Fibroblast of villous mesenchyme (primary cell): Measurements from ENCODE around the gene MESP2. TPM values are rescaled to one million over a fixed set of nuclear protein-coding genes. Genes with fewer than 3 reads are reported as not detected.

Experiments
- DNase-seq: peaks from one replicate; pipeline ENCODE4 v3.0.0-alpha.2; 2010; ENCODE audit warnings: low read depth
- H3K4me3 ChIP-seq: 2 replicates; pipeline ENCODE4 v1.5.1; 2011; ENCODE audit warnings: low read depth, mild to moderate bottlenecking, low read length
- total RNA-seq: library from RNA; depleted of rRNA; stranded (reverse); fragments of >200 nt; gene quantifications from 2 replicates; pipeline ENCODE4 v1.2.3, GENCODE V29; 2012
- TF ChIP-seq, protein P1 (sequence below): IDR thresholded peaks from 2 replicates; pipeline ENCODE4 v1.5.1; 2012; ENCODE audit warnings: low read depth, mild to moderate bottlenecking, low read length; ENCODE audit not compliant: insufficient read depth

Gene MESP2
- total RNA-seq, 1 donor, result 0.43 TPM

GRCh38 chr15:89761009-89761831 lies 14.9 kb upstream of the MESP2 start:
- H3K4me3 ChIP-seq, result no peak overlapping the region
- TF ChIP-seq, protein P1, sequence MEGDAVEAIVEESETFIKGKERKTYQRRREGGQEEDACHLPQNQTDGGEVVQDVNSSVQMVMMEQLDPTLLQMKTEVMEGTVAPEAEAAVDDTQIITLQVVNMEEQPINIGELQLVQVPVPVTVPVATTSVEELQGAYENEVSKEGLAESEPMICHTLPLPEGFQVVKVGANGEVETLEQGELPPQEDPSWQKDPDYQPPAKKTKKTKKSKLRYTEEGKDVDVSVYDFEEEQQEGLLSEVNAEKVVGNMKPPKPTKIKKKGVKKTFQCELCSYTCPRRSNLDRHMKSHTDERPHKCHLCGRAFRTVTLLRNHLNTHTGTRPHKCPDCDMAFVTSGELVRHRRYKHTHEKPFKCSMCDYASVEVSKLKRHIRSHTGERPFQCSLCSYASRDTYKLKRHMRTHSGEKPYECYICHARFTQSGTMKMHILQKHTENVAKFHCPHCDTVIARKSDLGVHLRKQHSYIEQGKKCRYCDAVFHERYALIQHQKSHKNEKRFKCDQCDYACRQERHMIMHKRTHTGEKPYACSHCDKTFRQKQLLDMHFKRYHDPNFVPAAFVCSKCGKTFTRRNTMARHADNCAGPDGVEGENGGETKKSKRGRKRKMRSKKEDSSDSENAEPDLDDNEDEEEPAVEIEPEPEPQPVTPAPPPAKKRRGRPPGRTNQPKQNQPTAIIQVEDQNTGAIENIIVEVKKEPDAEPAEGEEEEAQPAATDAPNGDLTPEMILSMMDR, result no peak
- DNase-seq, result no peak

GRCh38 chr15:89761929-89762328 lies 14.2 kb upstream of the MESP2 start:
- TF ChIP-seq, protein P1, result no peak
- DNase-seq, result no peak

DNA sequence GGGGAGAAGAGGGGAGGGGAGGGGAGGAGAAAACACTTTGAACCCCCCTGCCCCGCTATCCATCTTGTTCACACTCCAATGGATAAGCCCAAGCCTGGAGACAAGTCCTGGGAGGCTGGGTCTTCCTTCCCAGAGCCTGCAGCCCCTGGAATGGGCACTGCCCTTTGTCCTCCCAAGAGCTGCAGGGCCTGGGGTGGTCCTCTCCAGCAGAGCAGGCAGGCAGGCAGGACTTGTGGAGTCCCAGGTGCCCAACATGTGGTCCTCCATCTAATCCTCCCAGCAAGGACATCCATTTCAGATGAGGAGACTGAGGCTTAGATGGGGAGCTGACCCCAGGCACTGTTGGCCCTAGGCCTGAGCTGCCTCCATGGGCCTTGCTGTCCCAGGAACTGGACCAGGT lies 10.4 kb upstream of the MESP2 start:
- TF ChIP-seq, protein P1, result no peak
- H3K4me3 ChIP-seq, result no peak overlapping the region
- no peak for DNase-seq

More at GRCh38 chr15:89761929-89762328, 14.2 kb upstream of the MESP2 start:
- H3K4me3 ChIP-seq, result no peak overlapping the region

DNA sequence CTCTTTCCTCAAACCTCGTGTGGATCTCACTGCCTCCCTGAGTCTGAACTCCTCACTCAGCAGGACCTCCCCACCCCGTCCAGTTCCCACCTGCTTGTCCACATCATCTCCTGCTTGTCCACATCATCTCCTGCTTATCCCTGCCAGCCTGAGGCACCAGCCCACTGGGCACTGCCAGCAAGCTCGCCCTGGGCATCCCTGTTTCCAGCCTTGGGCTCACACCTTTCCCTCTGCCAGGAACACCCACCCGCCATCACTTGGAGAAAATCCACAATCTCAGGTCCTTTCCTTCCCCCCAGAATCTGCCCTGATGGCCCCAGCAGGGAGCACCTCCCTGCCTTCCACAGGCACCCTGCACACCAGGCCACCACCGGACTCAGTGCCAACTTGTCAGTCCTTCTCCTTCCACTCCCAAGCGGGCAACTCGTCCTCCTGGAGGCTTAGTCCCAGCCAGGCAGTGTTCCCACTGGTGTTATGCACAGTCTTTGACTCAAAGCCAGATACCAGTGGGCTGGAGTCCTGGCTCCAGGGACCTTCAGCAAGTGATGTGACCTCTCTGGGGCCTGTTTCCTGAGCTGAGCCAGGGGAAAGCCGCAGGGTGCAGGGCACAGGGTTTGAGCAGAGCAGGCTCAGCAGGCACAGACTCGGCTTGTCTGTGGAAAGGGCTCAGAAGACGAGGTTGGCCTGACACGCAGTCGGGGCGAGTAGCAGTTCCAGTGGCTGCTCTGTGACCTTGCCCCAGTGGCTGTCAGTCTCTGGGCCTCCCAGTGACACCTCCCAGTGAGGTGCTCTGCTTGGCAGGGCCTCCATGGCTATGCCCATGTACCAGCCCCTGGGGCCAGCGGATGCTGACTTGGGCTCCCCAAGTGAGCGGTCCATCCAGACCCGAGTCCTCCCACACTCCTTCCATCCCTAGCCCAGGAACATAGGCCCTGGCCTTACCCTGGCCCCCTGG lies 9.5 kb upstream of the MESP2 start:
- H3K4me3 ChIP-seq, result no peak overlapping the region
- DNase-seq, result no peak
- TF ChIP-seq, protein P1, result no peak

DNA sequence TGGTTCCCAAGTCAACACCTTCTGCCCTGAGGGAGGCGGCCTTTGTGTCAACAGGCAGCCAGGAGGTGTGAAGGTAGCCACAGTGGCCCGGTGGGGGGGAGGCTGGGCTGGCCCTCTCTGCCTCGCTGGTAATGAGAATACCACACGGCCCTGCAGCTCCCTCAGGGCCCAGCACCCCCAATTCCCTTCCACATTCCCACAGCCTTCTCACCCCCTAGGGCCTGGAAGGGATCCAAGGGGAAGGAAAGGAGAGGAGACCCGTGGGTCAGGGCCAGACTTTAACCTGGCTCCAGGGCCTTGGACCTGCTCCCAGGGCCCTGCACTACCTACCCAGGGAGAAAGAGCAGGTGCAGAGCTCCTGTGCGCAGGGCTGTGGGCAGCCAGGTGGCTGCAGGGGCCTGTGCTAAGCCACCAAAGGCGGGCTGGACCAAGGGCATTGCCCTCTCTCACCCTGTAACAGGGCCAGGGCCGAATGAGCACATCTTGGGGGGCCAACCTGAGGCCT lies 8.7 kb upstream of the MESP2 start:
- DNase-seq, result no peak
- no peak overlapping the region for H3K4me3 ChIP-seq
- TF ChIP-seq, protein P1, result no peak

DNA sequence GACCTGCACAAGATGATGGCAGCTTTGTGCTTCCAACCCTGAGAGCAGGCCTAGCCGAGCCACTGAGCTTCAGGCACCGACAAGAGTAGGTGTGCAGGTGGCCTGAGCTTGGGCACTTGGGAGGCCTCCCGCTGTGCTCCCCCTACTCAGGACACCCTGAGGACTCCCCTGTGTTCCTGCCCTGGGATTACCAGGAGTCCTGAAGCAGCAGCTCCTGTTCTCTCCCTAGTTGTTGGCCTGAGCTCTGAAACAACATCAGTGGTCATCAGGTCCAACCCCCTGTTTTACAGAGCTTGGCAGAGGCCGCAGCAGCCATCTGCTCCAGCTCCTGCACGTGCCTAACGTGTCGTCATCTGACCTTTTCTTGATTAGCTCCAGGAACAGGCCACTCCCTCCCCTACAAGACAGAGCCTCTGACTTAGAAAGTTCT lies 8.0 kb upstream of the MESP2 start:
- no peak overlapping the region for H3K4me3 ChIP-seq
- TF ChIP-seq, protein P1, result no peak
- peak; percentile 69 for DNase-seq
